H9 (cell line): ENCODE data around the gene BIRC7. TPM values are rescaled to one million over a fixed set of nuclear protein-coding genes. Genes with fewer than 3 reads are reported as not detected.

Experiments
- DNase-seq: peaks from one replicate; pipeline ENCODE4 v3.0.0-alpha.2; 2017
- H2AFZ ChIP-seq: one replicate; pipeline ENCODE4 v1.6.1; 2013; ENCODE audit warnings: mild to moderate bottlenecking, low read length, control low read depth, moderate library complexity
- H2AK5ac ChIP-seq: 2 replicates; pipeline ENCODE4 v1.6.1; 2013; ENCODE audit warnings: low read length, control low read depth, mixed read lengths; ENCODE audit not compliant: insufficient read length
- H2BK120ac ChIP-seq: one replicate; pipeline ENCODE4 v1.6.1; 2013; ENCODE audit warnings: low read depth, mild to moderate bottlenecking, low read length, control low read depth, inconsistent platforms; ENCODE audit not compliant: poor library complexity, severe bottlenecking
- H2BK12ac ChIP-seq: 2 replicates; pipeline ENCODE4 v1.6.1; 2013; ENCODE audit warnings: low read length, control low read depth, mixed read lengths, low read depth; ENCODE audit not compliant: insufficient read length
- H2BK15ac ChIP-seq: 2 replicates; pipeline ENCODE4 v1.6.1; 2013; ENCODE audit warnings: low read depth, low read length, control low read depth
- H2BK20ac ChIP-seq: one replicate; pipeline ENCODE4 v1.6.1; 2013; ENCODE audit warnings: low read depth, mild to moderate bottlenecking, low read length, control low read depth, inconsistent platforms; ENCODE audit not compliant: poor library complexity, severe bottlenecking
- H2BK5ac ChIP-seq: 2 replicates; pipeline ENCODE4 v1.6.1; 2013; ENCODE audit warnings: low read length, control low read depth, mixed read lengths; ENCODE audit not compliant: insufficient read length
- H3K14ac ChIP-seq: 2 replicates; pipeline ENCODE4 v1.6.1; 2013; ENCODE audit warnings: low read length, control low read depth; ENCODE audit not compliant: insufficient read depth
- H3K18ac ChIP-seq: 2 replicates; pipeline ENCODE4 v1.6.1; 2013; ENCODE audit warnings: low read depth, mild to moderate bottlenecking, mixed read lengths, low read length, control low read depth; ENCODE audit not compliant: insufficient read length
- H3K23ac ChIP-seq: 2 replicates; pipeline ENCODE4 v1.6.1; 2013; ENCODE audit warnings: low read length, control low read depth, mixed read lengths, low read depth; ENCODE audit not compliant: insufficient read length
- H3K23me2 ChIP-seq: 2 replicates; pipeline ENCODE4 v1.6.1; 2013; ENCODE audit warnings: low read depth, mild to moderate bottlenecking, mixed read lengths, low read length, control low read depth; ENCODE audit not compliant: insufficient read length, poor library complexity, severe bottlenecking
- H3K27ac ChIP-seq: 2 replicates; pipeline ENCODE4 v1.5.1; 2013; ENCODE audit warnings: low read length, control low read depth, mixed read lengths, low read depth; ENCODE audit not compliant: insufficient read length
- H3K27me3 ChIP-seq: 2 replicates; pipeline ENCODE4 v1.6.1; 2013; ENCODE audit warnings: low read length, control low read depth, inconsistent platforms; ENCODE audit not compliant: insufficient read depth
- H3K4ac ChIP-seq: 2 replicates; pipeline ENCODE4 v1.6.1; 2013; ENCODE audit warnings: low read depth, mild to moderate bottlenecking, control low read depth, inconsistent platforms, low read length, moderate library complexity
- H3K4me1 ChIP-seq: 2 replicates; pipeline ENCODE4 v1.6.1; 2013; ENCODE audit warnings: low read length, control low read depth, inconsistent platforms; ENCODE audit not compliant: insufficient read depth
- H3K4me2 ChIP-seq: 2 replicates; pipeline ENCODE4 v1.6.1; 2013; ENCODE audit warnings: low read length, control low read depth, mixed read lengths; ENCODE audit not compliant: insufficient read length, insufficient read depth
- H3K56ac ChIP-seq: 2 replicates; pipeline ENCODE4 v1.6.1; 2013; ENCODE audit warnings: low read depth, mild to moderate bottlenecking, mixed read lengths, low read length, control low read depth; ENCODE audit not compliant: insufficient read length
- H3K79me1 ChIP-seq: 2 replicates; pipeline ENCODE4 v1.6.1; 2013; ENCODE audit warnings: low read depth, mild to moderate bottlenecking, moderate library complexity, low read length, control low read depth, inconsistent platforms; ENCODE audit not compliant: insufficient read depth, poor library complexity, severe bottlenecking
- H3K79me2 ChIP-seq: 2 replicates; pipeline ENCODE4 v1.6.1; 2013; ENCODE audit warnings: low read length, control low read depth, inconsistent platforms; ENCODE audit not compliant: insufficient read depth
- H3K9ac ChIP-seq: 2 replicates; pipeline ENCODE4 v1.6.1; 2013; ENCODE audit warnings: low read length, control low read depth, mixed read lengths; ENCODE audit not compliant: insufficient read length; ENCODE audit errors: extremely low read depth
- H3K9me3 ChIP-seq: one replicate; pipeline ENCODE4 v1.6.1; 2013; ENCODE audit warnings: low read depth, low read length, inconsistent platforms; ENCODE audit not compliant: control insufficient read depth
- H3T11ph ChIP-seq: one replicate; pipeline ENCODE4 v1.6.1; 2013; ENCODE audit warnings: mild to moderate bottlenecking, low read length, control low read depth, inconsistent platforms
- H4K20me1 ChIP-seq: one replicate; pipeline ENCODE4 v1.6.1; 2013; ENCODE audit not compliant: control insufficient read depth, insufficient read length, insufficient read depth
- H4K5ac ChIP-seq: 2 replicates; pipeline ENCODE4 v1.6.1; 2013; ENCODE audit warnings: low read depth, mild to moderate bottlenecking, mixed read lengths, low read length, control low read depth; ENCODE audit not compliant: insufficient read length
- H4K8ac ChIP-seq: replicated peaks from 2 replicates; pipeline ENCODE4 v1.6.1; 2013; ENCODE audit warnings: low read length, control low read depth, mixed read lengths, low read depth; ENCODE audit not compliant: insufficient read length
- H4K91ac ChIP-seq: 2 replicates; pipeline ENCODE4 v1.6.1; 2013; ENCODE audit warnings: low read depth, mild to moderate bottlenecking, moderate library complexity, mixed read lengths, low read length, control low read depth; ENCODE audit not compliant: insufficient read length
- H3K27ac Mint-ChIP-seq, 3 experiments: 2 replicates in 2 of 3; 3 replicates in 1 of 3; pipeline ENCODE4 v1.8.0; 2020 to 2021; ENCODE audit warnings: mixed read lengths in 3 of 3, mild to moderate bottlenecking in 1 of 3, moderate library complexity in 1 of 3
- H3K27me3 Mint-ChIP-seq: 2 replicates; pipeline ENCODE4 v1.8.0; 2021; ENCODE audit warnings: low read depth, mild to moderate bottlenecking, moderate library complexity, mixed read lengths
- H3K36me3 Mint-ChIP-seq, 3 experiments: 2 replicates in 2 of 3; 3 replicates in 1 of 3; pipeline ENCODE4 v1.8.0; 2020 to 2021; ENCODE audit warnings: low read depth in 3 of 3, mixed read lengths in 3 of 3; ENCODE audit not compliant: insufficient read depth in 1 of 3
- H3K4me1 Mint-ChIP-seq, 2 experiments: 2 replicates each; pipeline ENCODE4 v1.8.0; 2020; ENCODE audit warnings: mixed read lengths in 2 of 2
- H3K4me3 Mint-ChIP-seq, 2 experiments: 2 replicates in 1 of 2; 3 replicates in 1 of 2; pipeline ENCODE4 v1.8.0; 2020 to 2021; ENCODE audit warnings: mild to moderate bottlenecking in 2 of 2, mixed read lengths in 2 of 2, moderate library complexity in 1 of 2
- H3K9me3 Mint-ChIP-seq, 2 experiments: 2 replicates in 1 of 2; 3 replicates in 1 of 2; pipeline ENCODE4 v1.8.0; 2020; ENCODE audit warnings: mild to moderate bottlenecking in 2 of 2, mixed read lengths in 2 of 2, moderate library complexity in 1 of 2
- WGBS: extraction: QIAGEN DNeasy Blood & Tissue Kit; methylation state at CpG from one replicate; pipeline ENCODE4 v1.1.7; 2013; ENCODE audit warnings: missing lambda C conversion rate, low lambda C conversion rate, mixed read lengths; ENCODE audit not compliant: insufficient read length; ENCODE audit errors: extremely low coverage; 5-methylcytosine and 5-hydroxymethylcytosine counted together
- total RNA-seq: library from RNA; stranded (reverse); gene quantifications from 2 replicates; pipeline ENCODE4 v1.2.1, GENCODE V29; 2021
- TF ChIP-seq, protein P1 (sequence below): fragments of 200-600 bp; sonication (generic); conservative IDR thresholded peaks from 3 replicates; pipeline ENCODE4 v1.8.0; 2021; ENCODE audit warnings: antibody characterized with exemption, mild to moderate bottlenecking

BIRC7 gene
- total RNA-seq, 1 experiment from 2014 or later: not detected

DNA sequence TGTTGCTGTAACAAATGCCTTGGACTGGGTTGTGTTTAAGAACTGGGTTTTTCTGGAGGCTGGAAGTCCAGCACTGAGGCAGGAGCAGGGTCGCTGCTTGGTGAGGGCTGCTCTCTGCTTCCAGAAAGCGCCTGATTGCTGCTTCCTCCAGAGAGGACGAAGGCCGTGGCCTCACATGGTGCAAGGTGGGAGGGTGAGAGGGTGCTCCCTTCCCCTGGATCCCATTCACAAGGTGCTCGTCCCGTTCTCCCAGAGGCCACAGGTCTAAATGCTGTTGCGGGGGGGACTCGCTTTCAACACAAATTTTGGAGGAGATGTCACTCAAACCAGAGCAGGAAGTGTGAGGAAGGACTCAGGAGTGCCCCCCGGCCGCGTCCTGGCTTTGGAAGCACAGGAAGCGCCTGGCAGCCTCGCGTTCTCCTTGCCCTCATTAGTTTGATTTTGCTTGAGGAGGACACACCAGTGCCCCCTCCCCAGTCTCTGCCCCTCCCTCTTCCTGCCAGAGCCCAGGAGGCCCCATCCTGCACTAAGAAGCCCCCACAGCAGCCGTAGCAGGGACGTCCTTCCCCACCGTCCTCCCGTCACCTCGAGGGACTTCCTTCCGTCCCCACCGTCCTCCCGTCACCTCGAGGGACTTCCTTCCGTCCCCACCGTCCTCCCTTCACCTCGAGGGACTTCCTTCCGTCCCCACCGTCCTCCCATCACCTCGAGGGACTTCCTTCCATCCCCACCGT lies 26.3 kb downstream of the BIRC7 start:
- peaks cover 4 to 22% of the 10 kb centered on the region in 2 experiments for H3K4me1 Mint-ChIP-seq
- peak overlapping the region in 1 of 3 experiments; percentile 87; a peak in 2 of 7 replicates for H3K27ac Mint-ChIP-seq
- no peaks in the 10 kb centered on the region; the same call in 1 of the 2 replicates for H3K4me1 ChIP-seq
- no peak for DNase-seq
- H3K27me3 Mint-ChIP-seq: peaks cover 17% of the 10 kb centered on the region
- no peaks in the 10 kb centered on the region for H3K27me3 ChIP-seq
- H3T11ph ChIP-seq: no peak overlapping the region
- no peak overlapping the region for H4K5ac ChIP-seq
- H3K36me3 Mint-ChIP-seq: no peaks in the 10 kb centered on the region
- no peak overlapping the region for H3K4ac ChIP-seq
- H3K4me2 ChIP-seq: no peak overlapping the region
- no peak overlapping the region for H2AFZ ChIP-seq
- no peak overlapping the region for H3K56ac ChIP-seq
- H2BK120ac ChIP-seq: no peak overlapping the region
- no peaks in the 10 kb centered on the region; a peak in 1 of 5 replicates for H3K9me3 Mint-ChIP-seq
- no peaks in the 10 kb centered on the region for H3K9me3 ChIP-seq
- no peak overlapping the region for H3K18ac ChIP-seq
- H3K9ac ChIP-seq: no peak overlapping the region
- no peak overlapping the region for H3K27ac ChIP-seq
- no peaks in the 10 kb centered on the region for H4K20me1 ChIP-seq
- no peak overlapping the region for H4K8ac ChIP-seq
- H4K91ac ChIP-seq: no peak overlapping the region
- no peak overlapping the region; the same call in 1 of the 2 replicates for H3K14ac ChIP-seq
- H3K23me2 ChIP-seq: no peaks in the 10 kb centered on the region
- no peak overlapping the region for H2BK15ac ChIP-seq
- TF ChIP-seq, protein P1, sequence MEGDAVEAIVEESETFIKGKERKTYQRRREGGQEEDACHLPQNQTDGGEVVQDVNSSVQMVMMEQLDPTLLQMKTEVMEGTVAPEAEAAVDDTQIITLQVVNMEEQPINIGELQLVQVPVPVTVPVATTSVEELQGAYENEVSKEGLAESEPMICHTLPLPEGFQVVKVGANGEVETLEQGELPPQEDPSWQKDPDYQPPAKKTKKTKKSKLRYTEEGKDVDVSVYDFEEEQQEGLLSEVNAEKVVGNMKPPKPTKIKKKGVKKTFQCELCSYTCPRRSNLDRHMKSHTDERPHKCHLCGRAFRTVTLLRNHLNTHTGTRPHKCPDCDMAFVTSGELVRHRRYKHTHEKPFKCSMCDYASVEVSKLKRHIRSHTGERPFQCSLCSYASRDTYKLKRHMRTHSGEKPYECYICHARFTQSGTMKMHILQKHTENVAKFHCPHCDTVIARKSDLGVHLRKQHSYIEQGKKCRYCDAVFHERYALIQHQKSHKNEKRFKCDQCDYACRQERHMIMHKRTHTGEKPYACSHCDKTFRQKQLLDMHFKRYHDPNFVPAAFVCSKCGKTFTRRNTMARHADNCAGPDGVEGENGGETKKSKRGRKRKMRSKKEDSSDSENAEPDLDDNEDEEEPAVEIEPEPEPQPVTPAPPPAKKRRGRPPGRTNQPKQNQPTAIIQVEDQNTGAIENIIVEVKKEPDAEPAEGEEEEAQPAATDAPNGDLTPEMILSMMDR: no peak
- no peaks in the 10 kb centered on the region for H3K79me1 ChIP-seq
- WGBS: no CpG with 5 or more reads among the region's 30 CpGs
- H2BK20ac ChIP-seq: no peak overlapping the region
- H3K23ac ChIP-seq: no peak overlapping the region
- no peak overlapping the region for H2AK5ac ChIP-seq
- no peak overlapping the region; a peak in 1 of 5 replicates for H3K4me3 Mint-ChIP-seq
- no peak overlapping the region for H2BK12ac ChIP-seq
- no peak overlapping the region for H2BK5ac ChIP-seq
- no peaks in the 10 kb centered on the region for H3K79me2 ChIP-seq
